HepG2 (cell line): ENCODE results near the gene SLCO2B1. TPM values are rescaled to one million over a fixed set of nuclear protein-coding genes. Genes with fewer than 3 reads are reported as not detected.
A peak's percentile ranks its signal among the peaks of the same experiment; 100 is the strongest.

Source experiments
- ATF4 ChIP-seq, 2 experiments: fragments of 450-650 bp in 1 of 2; sonication (generic) in 1 of 2; formaldehyde crosslinking; IDR thresholded peaks; 2 replicates each; pipeline versions ENCODE4 v1.5.0 to v1.8.0; 2020 to 2022; ENCODE audit warnings: mild to moderate bottlenecking in 1 of 2, missing genetic modification reagents in 1 of 2
- CCAR2 ChIP-seq: fragments of 200-400 bp; formaldehyde crosslinking; optimal IDR thresholded peaks from 2 replicates; pipeline ENCODE3; 2018; ENCODE audit warnings: low read depth, mild to moderate bottlenecking, low read length, moderate library complexity
- HDAC2 ChIP-seq: sonication (generic); formaldehyde crosslinking; IDR thresholded peaks from 2 replicates; pipeline ENCODE4 v1.4.0; 2020; ENCODE audit warnings: missing genetic modification reagents
- MIER2 ChIP-seq: IDR thresholded peaks from 2 replicates; pipeline ENCODE4 v1.6.1; 2016; ENCODE audit warnings: missing biosample characterization, missing genetic modification reagents
- NAIF1 ChIP-seq: sonication (generic); formaldehyde crosslinking; IDR thresholded peaks from 2 replicates; pipeline ENCODE4 v1.5.0; 2020; ENCODE audit warnings: mild to moderate bottlenecking, missing genetic modification reagents, borderline replicate concordance
- PHF20 ChIP-seq: sonication (generic); formaldehyde crosslinking; IDR thresholded peaks from 2 replicates; pipeline ENCODE4 v1.5.0; 2020; ENCODE audit warnings: mild to moderate bottlenecking, missing genetic modification reagents
- PHF8 ChIP-seq: sonication (generic); formaldehyde crosslinking; IDR thresholded peaks from 2 replicates; pipeline ENCODE4 v1.5.0; 2020; ENCODE audit warnings: missing genetic modification reagents
- SAP130 ChIP-seq: IDR thresholded peaks from 2 replicates; pipeline ENCODE4 v1.6.1; 2016; ENCODE audit warnings: low read depth
- SKI ChIP-seq: fragments of 450-650 bp; IDR thresholded peaks from one replicate; pipeline ENCODE4 v1.6.1; 2018; ENCODE audit warnings: mild to moderate bottlenecking; ENCODE audit not compliant: partially characterized antibody
- STAG1 ChIP-seq: sonication (generic); formaldehyde crosslinking; IDR thresholded peaks from 2 replicates; pipeline ENCODE4 v1.4.0; 2020; ENCODE audit warnings: missing genetic modification reagents
- TBP ChIP-seq: sonication (generic); formaldehyde crosslinking; IDR thresholded peaks from 2 replicates; pipeline ENCODE4 v1.5.0; 2020; ENCODE audit warnings: missing genetic modification reagents
- USF2 ChIP-seq, 2 experiments: sonication (generic) in 1 of 2; formaldehyde crosslinking in 1 of 2; IDR thresholded peaks; 2 replicates each; pipeline versions ENCODE4 v1.5.1 to v1.6.1; 2011 to 2020; ENCODE audit warnings: borderline replicate concordance in 1 of 2, low read depth in 1 of 2, low read length in 1 of 2, mild to moderate bottlenecking in 1 of 2, missing genetic modification reagents in 1 of 2, moderate library complexity in 1 of 2
- XRCC5 ChIP-seq: fragments of 200-400 bp; formaldehyde crosslinking; optimal IDR thresholded peaks from 2 replicates; pipeline ENCODE3; 2017; ENCODE audit warnings: mild to moderate bottlenecking, low read length
- ZNF263 ChIP-seq: sonication (generic); formaldehyde crosslinking; IDR thresholded peaks from 2 replicates; pipeline ENCODE4 v1.4.0; 2020; ENCODE audit warnings: missing genetic modification reagents
- ZNF292 ChIP-seq: sonication (generic); formaldehyde crosslinking; IDR thresholded peaks from 2 replicates; pipeline ENCODE4 v1.8.1; 2022; ENCODE audit warnings: mild to moderate bottlenecking, low read depth, missing genetic modification reagents, borderline replicate concordance
- ZNF563 ChIP-seq: sonication (generic); formaldehyde crosslinking; IDR thresholded peaks from 2 replicates; pipeline ENCODE4 v1.8.0; 2022; ENCODE audit warnings: mild to moderate bottlenecking, moderate library complexity, missing genetic modification reagents
- ZNF792 ChIP-seq: IDR thresholded peaks from 2 replicates; pipeline ENCODE4 v1.6.1; 2016
- ZSCAN20 ChIP-seq: sonication (generic); formaldehyde crosslinking; IDR thresholded peaks from 2 replicates; pipeline ENCODE4 v1.4.0; 2020; ENCODE audit warnings: missing genetic modification reagents, mild to moderate bottlenecking, borderline replicate concordance
- polyA plus RNA-seq, 8 experiments: library from polyadenylated mRNA; depleted of rRNA in 3 of 8; stranded (reverse) in 7 of 8; unstranded in 1 of 8; fragments of >200 nt; fragmentation: Illumina TruSeq in 4 of 8; extraction: Trizol in 4 of 8; gene quantifications; 2 replicates each; pipeline versions ENCODE4 v1.2.1 to v1.2.3, GENCODE V29; 2011 to 2016; ENCODE audit warnings: low read depth in 4 of 8, missing spikeins in 1 of 8, mixed read lengths in 1 of 8; ENCODE audit not compliant: insufficient read depth in 1 of 8
- total RNA-seq, 5 experiments: library from RNA; depleted of rRNA; stranded (reverse); fragments of >200 nt; fragmentation: Illumina TruSeq; extraction: Trizol; gene quantifications; 2 replicates each; pipeline ENCODE4 v1.2.3, GENCODE V29; 2016; ENCODE audit warnings: low read depth in 1 of 5

Gene SLCO2B1
- total and polyA plus RNA-seq, 2 of the 13 experiments (the other 11 are each of a cell fraction or from before 2014, with no cell fraction given): 15.3 to 19.8 TPM

GRCh38 chr11:75140269-75141138 lies 10.4 kb upstream of the SLCO2B1 start (continued):
- no peak for TF ChIP-seq USF2 (IDR thresholded peaks at IDR 0.05; ENCODE audit: low read depth, low read length)
- TF ChIP-seq USF2 (CRISPR knock-in tag; IDR thresholded peaks at IDR 0.05; ENCODE audit: borderline replicate concordance): no peak
- TF ChIP-seq SKI: no peak
- TF ChIP-seq ZNF792 (CRISPR knock-in tag): 0 out of 2 replicates have a peak, but pooled peaks have one; percentile 37
- peak; percentile 28; the same call in 1 of the 2 replicates for TF ChIP-seq ZNF263 (CRISPR knock-in tag)
- no peak for TF ChIP-seq ATF4 (CRISPR knock-in tag; IDR thresholded peaks at IDR 0.05)
- no peak for TF ChIP-seq ZNF563 (CRISPR knock-in tag)
- TF ChIP-seq PHF20 (CRISPR knock-in tag): no peak
- TF ChIP-seq NAIF1 (CRISPR knock-in tag): no peak
- TF ChIP-seq TBP (CRISPR knock-in tag): no peak
- TF ChIP-seq MIER2 (CRISPR knock-in tag): peak; percentile 90
- TF ChIP-seq XRCC5: peak; percentile 84
- TF ChIP-seq SAP130 (CRISPR knock-in tag): peak; percentile 41; the same call in 1 of the 2 replicates
- no peak for TF ChIP-seq PHF8 (CRISPR knock-in tag)
- TF ChIP-seq CCAR2: no peak
- peak; percentile 100 for TF ChIP-seq STAG1 (CRISPR knock-in tag)
- no peak for TF ChIP-seq ZNF292 (CRISPR knock-in tag)
- no peak for TF ChIP-seq ZSCAN20
- peak; percentile 50; the same call in 1 of the 2 replicates for TF ChIP-seq HDAC2 (CRISPR knock-in tag)
